Psoas muscle (tissue), 8 donors: ENCODE results near the gene MYL6B. TPM values are rescaled to one million over a fixed set of nuclear protein-coding genes. Genes with fewer than 3 reads are reported as not detected.
A peak's percentile ranks its signal among the peaks of the same experiment; 100 is the strongest.

Source experiments
- ATAC-seq, 4 donors: fragments of 200-7000 bp; cut with Tn5 transposase; one replicate each; pipeline ENCODE4 v1.9.1; 2020; ENCODE audit warnings: moderate library complexity in 3 of 4, mild to moderate bottlenecking in 2 of 4
- DNase-seq, 2 donors: peaks; one replicate each; pipeline ENCODE4 v3.0.0-alpha.2; 2020
- H3K27ac ChIP-seq: fragments of 200-600 bp; one replicate; pipeline ENCODE4 v1.8.0; 2022
- H3K27me3 ChIP-seq, 3 donors: fragments of 200-600 bp in 1 of 3; one replicate each; pipeline versions ENCODE4 v1.6.1 to v1.8.0; 2013 to 2022; ENCODE audit warnings: low read length in 2 of 3, mild to moderate bottlenecking in 2 of 3, moderate library complexity in 1 of 3; ENCODE audit not compliant: insufficient read depth in 3 of 3
- H3K36me3 ChIP-seq, 2 donors: fragments of 200-600 bp in 1 of 2; one replicate each; pipeline versions ENCODE4 v1.6.1 to v1.8.0; 2013 to 2022; ENCODE audit warnings: low read depth in 1 of 2, mild to moderate bottlenecking in 1 of 2, moderate library complexity in 1 of 2; ENCODE audit not compliant: insufficient read depth in 1 of 2
- H3K4me1 ChIP-seq: fragments of 200-600 bp; one replicate; pipeline ENCODE4 v1.8.0; 2022
- H3K4me3 ChIP-seq: fragments of 200-600 bp; one replicate; pipeline ENCODE4 v1.8.0; 2022; ENCODE audit warnings: mild to moderate bottlenecking
- H3K9me3 ChIP-seq: fragments of 200-600 bp; one replicate; pipeline ENCODE4 v1.8.0; 2022
- whole genome bisulfite sequencing, 3 donors: extraction: QIAGEN DNeasy Blood & Tissue Kit; methylation state at CpG; one replicate each; pipeline versions ENCODE4 v1.1.6 to v1.1.7; 2013; 5-methylcytosine and 5-hydroxymethylcytosine counted together
- intact Hi-C, 2 donors: fragments of 100-400 bp; cut with DNase I; formaldehyde crosslinking; loops; one replicate each; pipeline versions ENCODE4 v1.11.0 to v1.14.2; 2022
- polyA plus RNA-seq, 3 donors: library from polyadenylated mRNA; stranded (reverse); fragments of 200-250 nt; gene quantifications; one replicate each; pipeline ENCODE4 v1.2.3, GENCODE V29; 2013
- total RNA-seq, 4 donors: library from RNA; stranded (reverse); fragmentation: NEBNext Ultra II Directional in 2 of 4; extraction: Animal tissue kit (Norgen Biotek cat#: 25700) in 2 of 4; gene quantifications; one replicate each; pipeline versions ENCODE4 v1.2.1 to v1.2.4, GENCODE V29; 2021 to 2023
- TF ChIP-seq, protein P1 (sequence below): fragments of 200-600 bp; IDR thresholded peaks from one replicate; pipeline ENCODE4 v1.8.0; 2022; ENCODE audit warnings: antibody characterized with exemption
- donor health status: healthy with polysubstance abuse.
- donor health status: DM: no; HTN: no; CAD: no; lungs with moderate emphysema.
- donor health status: Bipolar disorder and iron deficiency.
- donor health status: healthy.
- donor health status: DM: yes; HTN: yes; CAD: no.
- donor health status: DM: no; HTN: no; CAD: no.
- donor health status: DM: no; HTN: no; CAD: no.
- donor health status: DM: yes; HTN: yes; CAD: no.

MYL6B gene
- total and polyA plus RNA-seq, 7 donors, result 113 to 2,222 (median 553) TPM

DNA sequence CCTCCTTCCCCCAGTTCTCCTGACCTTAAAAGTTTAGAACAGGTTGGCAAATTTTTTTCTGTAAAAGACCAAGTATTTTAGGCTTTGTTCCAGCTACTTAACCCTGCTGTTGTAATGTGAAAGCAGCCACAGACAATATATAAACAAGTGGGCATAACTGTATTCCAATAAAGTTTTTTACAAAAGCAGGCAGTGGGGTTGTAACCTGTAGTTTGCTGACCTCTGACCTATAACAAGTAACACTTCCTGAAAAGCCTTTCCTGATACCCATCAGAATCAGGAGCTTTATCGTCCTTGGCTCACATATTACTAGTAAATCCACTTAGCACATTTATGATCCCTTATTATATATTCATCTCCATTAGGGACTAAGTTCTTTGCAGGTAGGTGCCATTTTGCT is 50.0 kb downstream of the MYL6B start:
- intact Hi-C loops, result no loop called here
- Histone ChIP-seq H3K27ac (no peak overlapping the region), H3K4me3 (no peak overlapping the region), H3K27me3 (no peaks in the 10 kb centered on the region), H3K36me3 (peaks cover 10 to 34% of the 10 kb centered on the region in 2 donors), H3K9me3 (no peaks in the 10 kb centered on the region), H3K4me1 (no peaks in the 10 kb centered on the region)
- DNase-seq, result no peak
- WGBS, 3 donors, result 27 to 65% (median 49%) methylated on average over 1 of the region's 1 CpG
- TF ChIP-seq, protein P1, sequence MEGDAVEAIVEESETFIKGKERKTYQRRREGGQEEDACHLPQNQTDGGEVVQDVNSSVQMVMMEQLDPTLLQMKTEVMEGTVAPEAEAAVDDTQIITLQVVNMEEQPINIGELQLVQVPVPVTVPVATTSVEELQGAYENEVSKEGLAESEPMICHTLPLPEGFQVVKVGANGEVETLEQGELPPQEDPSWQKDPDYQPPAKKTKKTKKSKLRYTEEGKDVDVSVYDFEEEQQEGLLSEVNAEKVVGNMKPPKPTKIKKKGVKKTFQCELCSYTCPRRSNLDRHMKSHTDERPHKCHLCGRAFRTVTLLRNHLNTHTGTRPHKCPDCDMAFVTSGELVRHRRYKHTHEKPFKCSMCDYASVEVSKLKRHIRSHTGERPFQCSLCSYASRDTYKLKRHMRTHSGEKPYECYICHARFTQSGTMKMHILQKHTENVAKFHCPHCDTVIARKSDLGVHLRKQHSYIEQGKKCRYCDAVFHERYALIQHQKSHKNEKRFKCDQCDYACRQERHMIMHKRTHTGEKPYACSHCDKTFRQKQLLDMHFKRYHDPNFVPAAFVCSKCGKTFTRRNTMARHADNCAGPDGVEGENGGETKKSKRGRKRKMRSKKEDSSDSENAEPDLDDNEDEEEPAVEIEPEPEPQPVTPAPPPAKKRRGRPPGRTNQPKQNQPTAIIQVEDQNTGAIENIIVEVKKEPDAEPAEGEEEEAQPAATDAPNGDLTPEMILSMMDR, result no peak
- ATAC-seq, result no peak

DNA sequence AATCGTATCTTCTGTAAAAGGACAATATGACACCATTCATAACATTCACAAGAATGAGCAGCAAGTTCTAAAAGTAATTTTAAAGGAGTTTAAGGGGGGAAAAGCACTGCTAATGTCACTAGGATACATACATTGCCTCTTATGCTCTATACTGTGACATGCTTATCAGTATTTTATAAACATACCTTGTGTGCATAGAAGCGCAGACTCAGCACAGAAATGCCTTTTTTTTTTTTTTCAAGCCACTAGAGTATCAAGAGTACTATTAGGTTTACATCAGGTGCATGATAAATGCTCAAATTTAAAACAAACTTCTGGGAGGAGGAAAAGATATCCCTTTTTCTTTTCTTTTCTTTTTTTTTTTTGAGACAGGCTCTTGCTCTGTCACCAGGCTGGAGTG is 50.5 kb downstream of the MYL6B start:
- no peak for ATAC-seq
- intact Hi-C loops, result no loop called here
- H3K9me3 ChIP-seq, result no peaks in the 10 kb centered on the region
- WGBS, 3 donors, result 64 to 71% (median 68%) methylated on average over 2 of the region's 2 CpGs
- H3K27ac ChIP-seq, result no peak overlapping the region
- H3K27me3 ChIP-seq, result no peaks in the 10 kb centered on the region
- no peaks in the 10 kb centered on the region for H3K4me1 ChIP-seq
- no peak overlapping the region for H3K4me3 ChIP-seq
- no peak for DNase-seq
- TF ChIP-seq, protein P1, result no peak
- H3K36me3 ChIP-seq, result peaks cover 14 to 39% of the 10 kb centered on the region in 2 donors

DNA sequence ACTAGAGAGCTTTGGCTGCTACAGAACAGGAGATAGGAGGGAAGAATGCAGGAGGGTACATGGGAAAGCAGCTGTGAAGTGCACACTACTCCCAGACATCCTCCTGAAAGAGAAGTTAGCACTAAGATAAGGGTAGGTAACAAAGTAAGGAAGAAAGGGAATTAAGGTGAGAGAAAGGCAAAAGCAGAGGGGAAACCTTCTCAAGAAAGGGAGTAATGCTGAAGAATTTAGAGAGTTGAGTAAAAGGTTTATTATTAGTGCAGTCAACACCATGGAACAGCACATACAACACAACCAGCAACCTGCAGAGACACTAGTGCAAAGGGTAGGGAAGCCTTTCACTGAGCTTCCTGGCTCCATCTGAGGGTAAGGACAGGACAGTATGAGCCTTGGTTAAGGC is 51.9 kb downstream of the MYL6B start:
- Histone ChIP-seq H3K4me3 (no peak overlapping the region), H3K9me3 (no peaks in the 10 kb centered on the region), H3K27me3 (no peaks in the 10 kb centered on the region), H3K27ac (no peak overlapping the region), H3K4me1 (no peaks in the 10 kb centered on the region), H3K36me3 (peaks cover 14 to 54% of the 10 kb centered on the region in 2 donors)
- intact Hi-C loops, result no loop called here
- no peak for DNase-seq
- TF ChIP-seq, protein P1, result no peak
- no peak for ATAC-seq

GRCh38 chr12:56205445-56205844 is 53.1 kb downstream of the MYL6B start:
- TF ChIP-seq, protein P1, result no peak
- intact Hi-C loops, result loop anchor here in 1 of 2 donors (5.0 kb wide), 1 partner anchor 257 kb away; no protein-coding TSS in a partner anchor
- DNase-seq (no peak), ATAC-seq (no peak)
- no peaks in the 10 kb centered on the region for H3K4me1 ChIP-seq
- peaks cover 21 to 65% of the 10 kb centered on the region in 2 donors for H3K36me3 ChIP-seq
- H3K27me3 ChIP-seq, result no peaks in the 10 kb centered on the region
- no peak overlapping the region for H3K4me3 ChIP-seq
- no peak overlapping the region for H3K27ac ChIP-seq
- no peaks in the 10 kb centered on the region for H3K9me3 ChIP-seq

- Histone ChIP-seq H3K4me1 (no peaks in the 10 kb centered on the region), H3K9me3 (no peaks in the 10 kb centered on the region), H3K4me3 (no peak overlapping the region), H3K27me3 (no peaks in the 10 kb centered on the region), H3K27ac (no peak overlapping the region), H3K36me3 (peaks cover 21 to 77% of the 10 kb centered on the region in 2 donors)
- TF ChIP-seq, protein P1, result peak; percentile 57
- peak; percentile 65 to 83 (median 72) for ATAC-seq
- 51 to 63% (median 52%) methylated on average over 14 of the region's 14 CpGs for WGBS, 3 donors
- intact Hi-C loops, result loop anchor here in 1 of 2 donors (5.0 kb wide), 1 partner anchor 256 kb away; no protein-coding TSS in a partner anchor
- DNase-seq, result peak; percentile 43 to 71
Observed at GRCh38 chr12:56206452-56207166, 54.2 kb downstream of the MYL6B start.
